Measurements from ENCODE around the gene BRSK2. TPM values are rescaled to one million over a fixed set of nuclear protein-coding genes. Genes with fewer than 3 reads are reported as not detected.

Gene BRSK2
- total RNA-seq, 4 donors from 2014 or later: 0.72 to 1.6 (median 0.82) TPM; not detected in 1

DNA sequence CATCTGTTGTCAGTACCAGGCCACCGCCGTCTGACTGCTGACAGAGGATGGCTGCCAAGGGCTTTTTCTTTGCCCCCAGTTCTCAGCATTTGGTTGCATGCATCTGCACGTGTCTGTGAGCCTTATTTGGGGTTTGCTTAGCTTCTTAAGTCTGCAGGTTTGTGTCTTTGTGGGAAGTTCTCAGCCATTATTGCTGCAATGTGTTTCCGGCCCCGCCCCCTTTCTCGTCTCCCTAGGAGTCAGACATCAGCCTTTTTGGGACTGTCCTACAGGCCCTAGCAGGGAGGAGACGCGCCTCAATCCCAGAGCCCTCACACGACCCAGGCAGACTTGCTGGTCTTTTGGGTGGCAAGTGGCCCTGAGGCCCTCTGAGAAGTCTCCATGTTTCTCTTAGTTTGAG lies 88.8 kb downstream of the BRSK2 start:
- no peak for ATAC-seq (ENCODE audit: low FRiP score)
- DNase-seq (ENCODE audit: low spot score): no peak
- TF ChIP-seq, protein P1, sequence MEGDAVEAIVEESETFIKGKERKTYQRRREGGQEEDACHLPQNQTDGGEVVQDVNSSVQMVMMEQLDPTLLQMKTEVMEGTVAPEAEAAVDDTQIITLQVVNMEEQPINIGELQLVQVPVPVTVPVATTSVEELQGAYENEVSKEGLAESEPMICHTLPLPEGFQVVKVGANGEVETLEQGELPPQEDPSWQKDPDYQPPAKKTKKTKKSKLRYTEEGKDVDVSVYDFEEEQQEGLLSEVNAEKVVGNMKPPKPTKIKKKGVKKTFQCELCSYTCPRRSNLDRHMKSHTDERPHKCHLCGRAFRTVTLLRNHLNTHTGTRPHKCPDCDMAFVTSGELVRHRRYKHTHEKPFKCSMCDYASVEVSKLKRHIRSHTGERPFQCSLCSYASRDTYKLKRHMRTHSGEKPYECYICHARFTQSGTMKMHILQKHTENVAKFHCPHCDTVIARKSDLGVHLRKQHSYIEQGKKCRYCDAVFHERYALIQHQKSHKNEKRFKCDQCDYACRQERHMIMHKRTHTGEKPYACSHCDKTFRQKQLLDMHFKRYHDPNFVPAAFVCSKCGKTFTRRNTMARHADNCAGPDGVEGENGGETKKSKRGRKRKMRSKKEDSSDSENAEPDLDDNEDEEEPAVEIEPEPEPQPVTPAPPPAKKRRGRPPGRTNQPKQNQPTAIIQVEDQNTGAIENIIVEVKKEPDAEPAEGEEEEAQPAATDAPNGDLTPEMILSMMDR (IDR thresholded peaks at IDR 0.05): no peak

DNA sequence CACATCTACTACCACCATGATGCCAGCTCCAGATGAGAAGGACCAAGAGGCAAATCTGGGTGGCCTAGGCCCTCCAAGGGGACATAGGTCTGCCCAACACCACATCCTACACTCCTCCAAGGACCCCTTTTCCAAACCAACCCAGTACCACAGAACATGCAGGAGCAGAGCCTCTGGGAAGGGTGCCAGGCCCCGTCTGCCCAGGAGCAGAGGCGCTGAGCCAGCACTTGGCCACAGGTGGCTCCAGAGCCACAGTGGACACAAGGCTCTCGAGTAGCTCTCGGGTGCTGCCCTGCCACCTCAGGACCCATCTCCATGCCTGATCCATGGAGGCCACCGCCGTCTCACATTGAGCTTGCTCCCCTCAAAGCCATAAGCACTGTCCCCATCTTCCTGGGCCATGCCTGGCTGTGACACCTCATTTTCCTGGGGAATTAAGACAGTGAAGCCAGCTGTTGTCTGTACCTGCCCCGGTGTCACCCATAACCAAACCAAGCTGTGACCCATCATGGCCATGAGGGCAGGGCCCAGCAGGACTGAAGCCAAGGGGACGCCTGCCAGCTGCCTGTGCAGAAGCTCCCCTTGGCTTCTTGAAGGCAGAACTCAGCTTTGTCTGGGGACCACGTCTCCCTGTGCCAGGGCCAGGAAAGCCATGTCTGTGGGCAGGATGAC lies 89.4 kb downstream of the BRSK2 start:
- TF ChIP-seq, protein P1 (IDR thresholded peaks at IDR 0.05): no peak
- DNase-seq (ENCODE audit: low spot score): no peak
- ATAC-seq (ENCODE audit: low FRiP score): no peak

DNA sequence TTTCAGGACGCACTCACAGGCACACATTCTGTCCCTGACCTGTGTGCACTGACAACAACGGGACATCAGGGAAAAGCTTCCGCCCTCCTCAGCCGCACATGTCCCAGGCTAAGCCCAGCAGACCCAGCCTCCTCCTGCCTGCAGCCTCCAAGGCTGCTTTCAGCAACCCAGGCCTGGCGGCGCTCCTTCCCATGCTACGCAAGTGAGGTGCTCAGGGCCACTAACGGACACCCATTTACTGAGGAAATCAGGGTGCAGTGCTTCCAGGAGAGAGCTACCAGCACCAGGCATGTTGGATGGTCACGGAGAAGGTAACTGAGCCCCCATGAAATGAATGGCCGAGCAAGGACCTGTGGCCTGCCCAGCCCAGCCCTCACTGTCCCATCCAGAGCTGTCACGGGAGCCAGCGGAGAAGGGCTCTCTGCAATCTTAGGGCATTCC lies 90.0 kb downstream of the BRSK2 start:
- TF ChIP-seq, protein P1 (IDR thresholded peaks at IDR 0.05): no peak
- ATAC-seq (ENCODE audit: low FRiP score) (no peak), DNase-seq (ENCODE audit: low spot score) (no peak)

DNA sequence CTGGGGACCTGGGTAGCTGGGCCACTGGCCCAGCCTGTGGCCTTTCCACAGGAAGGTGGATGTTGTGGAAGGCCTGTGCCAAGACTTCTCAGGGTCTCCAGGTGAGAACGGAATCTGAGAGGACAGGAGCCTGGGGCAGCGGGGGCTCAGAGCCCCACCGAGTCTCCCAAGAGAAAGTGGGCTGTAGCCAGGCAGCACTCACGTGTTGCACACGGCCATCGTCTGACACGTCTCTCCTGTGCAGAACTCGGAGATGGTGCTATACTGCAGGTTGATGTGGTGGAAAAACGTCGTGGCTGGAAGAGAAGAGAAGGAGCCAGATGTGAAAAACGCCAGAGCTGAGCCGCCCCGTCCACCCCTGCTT lies 90.4 kb downstream of the BRSK2 start:
- ATAC-seq (ENCODE audit: low FRiP score) (no peak), DNase-seq (ENCODE audit: low spot score) (no peak)

DNA sequence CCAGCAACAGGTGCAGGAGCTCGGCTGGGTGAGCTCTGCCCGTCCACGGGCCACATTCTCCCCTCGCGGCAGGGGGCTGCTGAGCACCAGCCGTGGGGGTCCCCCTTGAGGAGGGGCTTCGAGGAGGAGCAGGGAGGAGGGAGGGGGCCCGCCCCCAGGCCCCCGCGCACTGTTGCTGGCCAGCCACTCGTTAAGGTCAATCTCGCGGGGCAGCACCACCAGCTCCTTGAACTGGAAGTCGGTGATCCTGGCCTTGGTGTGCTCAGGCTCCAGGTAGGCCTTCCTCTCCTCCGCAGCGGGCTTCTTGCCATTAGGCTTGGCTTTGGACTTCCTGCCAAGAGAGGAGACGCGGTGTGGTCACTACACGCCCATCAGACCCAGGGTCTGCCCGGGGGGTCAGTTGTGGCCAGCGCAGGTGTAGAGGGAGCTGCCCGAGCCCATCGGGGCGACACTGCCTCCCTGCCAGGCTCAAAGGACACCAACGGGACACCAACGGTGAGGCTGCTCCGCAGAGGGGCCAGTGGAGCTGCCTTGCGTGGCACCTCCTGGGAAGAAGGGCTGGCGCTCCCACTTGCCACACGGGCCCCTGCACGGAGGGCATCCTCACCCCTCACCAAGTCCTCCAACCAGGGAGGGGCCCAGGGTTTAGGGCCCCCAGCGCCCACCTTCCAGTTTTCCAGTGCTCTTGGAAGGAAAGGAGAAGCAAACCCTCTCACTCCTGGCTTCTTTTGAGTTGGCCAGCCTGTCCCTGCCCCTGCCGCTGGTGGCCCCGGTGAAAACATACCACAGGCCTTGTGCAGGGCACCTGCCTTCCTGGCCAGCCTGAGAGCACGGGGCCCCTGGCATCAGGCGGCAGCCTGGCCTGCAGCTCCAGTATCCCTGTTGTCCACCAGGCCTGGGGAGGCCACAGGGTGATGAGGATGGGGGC lies 91.1 kb downstream of the BRSK2 start:
- TF ChIP-seq, protein P1 (IDR thresholded peaks at IDR 0.05): no peak
- no peak for ATAC-seq (ENCODE audit: low FRiP score)
- no peak for DNase-seq (ENCODE audit: low spot score)

More for the DNA sequence above, 90.4 kb downstream of the BRSK2 start:
- TF ChIP-seq, protein P1 (IDR thresholded peaks at IDR 0.05): no peak

DNA sequence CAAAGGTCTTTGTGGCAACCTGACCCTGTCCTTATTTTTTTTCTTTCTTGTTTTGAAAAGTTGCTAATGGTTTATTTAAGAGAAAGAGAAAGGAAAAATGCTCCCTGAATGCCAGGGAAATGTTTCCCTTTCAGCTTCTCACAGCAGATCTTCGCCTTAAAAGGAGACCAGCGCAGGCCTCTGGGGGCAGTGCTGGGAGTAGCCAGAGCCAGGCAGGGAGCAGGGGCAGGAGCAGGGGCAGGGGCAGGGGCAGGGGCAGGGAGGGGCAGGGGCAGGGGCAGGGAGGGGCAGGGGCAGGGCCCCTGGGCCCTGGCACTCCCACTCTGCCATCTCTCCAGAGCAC lies 91.7 kb downstream of the BRSK2 start:
- no peak for ATAC-seq (ENCODE audit: low FRiP score)

More for the DNA sequence above, 91.7 kb downstream of the BRSK2 start:
- DNase-seq (ENCODE audit: low spot score): no peak
- TF ChIP-seq, protein P1 (IDR thresholded peaks at IDR 0.05): no peak
